ENCODE results near the gene CCDC83.

DNA sequence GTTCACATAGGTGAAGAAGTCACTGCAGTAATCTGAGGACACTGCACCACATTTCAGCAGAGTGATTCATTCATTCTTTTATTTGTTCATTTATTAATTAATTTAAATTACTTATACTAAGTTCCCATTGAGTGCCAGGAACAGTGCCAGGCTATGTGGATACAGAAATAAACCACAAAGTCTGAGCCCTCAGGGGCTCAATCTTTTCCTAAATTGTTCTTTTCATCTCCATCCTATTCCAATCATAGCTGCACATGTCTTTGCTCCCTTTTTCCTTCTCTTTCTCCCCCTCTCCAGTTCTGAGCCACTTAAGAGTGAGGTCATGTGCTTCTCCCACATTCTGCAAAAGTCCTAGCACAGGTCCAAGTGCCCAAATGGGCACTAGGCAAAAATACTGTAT is 49.2 kb upstream of the CCDC83 start:
- TF ChIP-seq POLR2AphosphoS5 (IDR thresholded peaks at IDR 0.05; ENCODE audit: borderline replicate concordance, low read depth, low read length): no peak
- no peak for TF ChIP-seq EZH2 (IDR thresholded peaks at IDR 0.05)

Measured in SK-N-MC (cell line).